Mucosa of descending colon (tissue), 3 donors: ENCODE results near the gene SLC6A12. TPM values are rescaled to one million over a fixed set of nuclear protein-coding genes. Genes with fewer than 3 reads are reported as not detected.

Experiments used
- ATAC-seq: fragments of 200-7000 bp; cut with Tn5 transposase; one replicate; pipeline ENCODE4 v1.9.1; 2020; ENCODE audit warnings: mild to moderate bottlenecking, moderate library complexity
- DNase-seq, 3 donors: peaks; one replicate each; pipeline ENCODE4 v3.0.0-alpha.2; 2020
- H3K36me3 ChIP-seq: fragments of 200-600 bp; one replicate; pipeline ENCODE4 v1.8.0; 2021; ENCODE audit warnings: low read depth, mild to moderate bottlenecking
- H3K4me1 ChIP-seq: fragments of 200-600 bp; one replicate; pipeline ENCODE4 v1.8.0; 2021; ENCODE audit warnings: low read depth, mild to moderate bottlenecking
- H3K4me3 ChIP-seq: fragments of 200-600 bp; one replicate; pipeline ENCODE4 v1.8.0; 2021; ENCODE audit warnings: mild to moderate bottlenecking
- H3K9me3 ChIP-seq: fragments of 200-600 bp; one replicate; pipeline ENCODE4 v1.8.0; 2021; ENCODE audit warnings: mild to moderate bottlenecking
- intact Hi-C, 2 donors: fragments of 100-400 bp; cut with DNase I in 1 of 2; cut with micrococcal nuclease in 1 of 2; formaldehyde crosslinking; loops; one replicate each; pipeline versions ENCODE4 v1.11.0 to v1.11.1; 2022; cut with DNase I, micrococcal nuclease
- total RNA-seq, 3 donors: library from RNA; stranded (reverse); fragmentation: NEBNext Ultra II Directional in 2 of 3; extraction: Animal tissue kit (Norgen Biotek cat#: 25700) in 2 of 3; gene quantifications; one replicate each; pipeline versions ENCODE4 v1.2.1 to v1.2.4, GENCODE V29; 2021 to 2023
- TF ChIP-seq, protein P1 (sequence below): fragments of 200-600 bp; IDR thresholded peaks from one replicate; pipeline ENCODE4 v1.8.0; 2022; ENCODE audit warnings: antibody characterized with exemption, mild to moderate bottlenecking
- donor health status: DM: no; HTN: no; CAD: no; lungs with moderate emphysema.
- donor health status: DM: no; HTN: no; CAD: no.
- donor health status: DM: no; HTN: yes; CAD: no.

SLC6A12 gene
- total RNA-seq, 3 donors from 2014 or later, result 1.3 to 5.1 TPM; not detected in 1

GRCh38 chr12:185576-185955, 28.4 kb downstream of the SLC6A12 start:
- TF ChIP-seq, protein P1, sequence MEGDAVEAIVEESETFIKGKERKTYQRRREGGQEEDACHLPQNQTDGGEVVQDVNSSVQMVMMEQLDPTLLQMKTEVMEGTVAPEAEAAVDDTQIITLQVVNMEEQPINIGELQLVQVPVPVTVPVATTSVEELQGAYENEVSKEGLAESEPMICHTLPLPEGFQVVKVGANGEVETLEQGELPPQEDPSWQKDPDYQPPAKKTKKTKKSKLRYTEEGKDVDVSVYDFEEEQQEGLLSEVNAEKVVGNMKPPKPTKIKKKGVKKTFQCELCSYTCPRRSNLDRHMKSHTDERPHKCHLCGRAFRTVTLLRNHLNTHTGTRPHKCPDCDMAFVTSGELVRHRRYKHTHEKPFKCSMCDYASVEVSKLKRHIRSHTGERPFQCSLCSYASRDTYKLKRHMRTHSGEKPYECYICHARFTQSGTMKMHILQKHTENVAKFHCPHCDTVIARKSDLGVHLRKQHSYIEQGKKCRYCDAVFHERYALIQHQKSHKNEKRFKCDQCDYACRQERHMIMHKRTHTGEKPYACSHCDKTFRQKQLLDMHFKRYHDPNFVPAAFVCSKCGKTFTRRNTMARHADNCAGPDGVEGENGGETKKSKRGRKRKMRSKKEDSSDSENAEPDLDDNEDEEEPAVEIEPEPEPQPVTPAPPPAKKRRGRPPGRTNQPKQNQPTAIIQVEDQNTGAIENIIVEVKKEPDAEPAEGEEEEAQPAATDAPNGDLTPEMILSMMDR, result no peak
- ATAC-seq (no peak), DNase-seq (no peak)
- Histone ChIP-seq H3K4me3 (no peak overlapping the region), H3K4me1 (peaks cover 3% of the 10 kb centered on the region), H3K9me3 (no peaks in the 10 kb centered on the region), H3K36me3 (no peaks in the 10 kb centered on the region)
- intact Hi-C loops, result no loop called here

DNA sequence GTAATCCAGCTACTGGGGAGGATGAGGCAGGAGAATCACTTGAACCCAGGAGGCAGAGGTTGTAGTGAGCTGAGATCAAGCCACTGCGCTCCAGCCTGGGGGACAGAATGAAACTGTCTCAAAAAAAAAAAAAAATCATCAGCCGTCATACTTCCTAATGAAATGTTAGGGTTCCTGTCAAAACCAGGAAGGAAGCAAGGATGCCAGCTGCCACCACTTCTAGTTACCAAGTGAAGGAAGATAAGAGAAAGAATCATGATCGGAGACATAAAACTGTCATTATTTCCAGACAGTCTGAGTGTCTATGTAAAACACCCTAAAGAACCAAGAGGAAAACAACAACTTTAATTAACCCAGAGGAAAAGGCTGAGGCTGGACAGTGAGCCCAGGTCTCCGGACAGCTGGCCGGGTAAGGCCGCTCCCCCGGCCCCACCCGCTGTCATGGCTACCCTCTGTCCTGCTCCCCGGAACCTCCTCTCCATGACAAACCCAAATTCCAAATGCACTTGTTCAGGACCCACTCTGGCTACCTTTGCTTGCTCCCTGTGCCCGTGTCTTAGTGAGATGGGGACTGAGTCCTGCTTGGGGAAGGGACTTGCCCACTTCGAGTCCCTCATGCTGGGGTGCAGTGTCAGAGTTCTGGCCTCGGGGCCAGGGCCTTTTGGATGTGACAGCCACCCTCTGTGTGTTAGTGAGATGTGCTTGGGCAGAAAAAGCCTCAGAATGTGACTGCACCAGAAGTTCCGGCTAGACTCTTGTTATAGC, 29.0 kb downstream of the SLC6A12 start:
- intact Hi-C loops, result no loop called here
- Histone ChIP-seq H3K36me3 (no peaks in the 10 kb centered on the region), H3K4me3 (no peak overlapping the region), H3K9me3 (no peaks in the 10 kb centered on the region), H3K4me1 (peaks cover 3% of the 10 kb centered on the region)
- no peak for DNase-seq
- TF ChIP-seq, protein P1, result no peak
- ATAC-seq, result no peak

- no peaks in the 10 kb centered on the region for H3K4me1 ChIP-seq
Measured at GRCh38 chr12:182381-182892, 31.5 kb downstream of the SLC6A12 start.

DNA sequence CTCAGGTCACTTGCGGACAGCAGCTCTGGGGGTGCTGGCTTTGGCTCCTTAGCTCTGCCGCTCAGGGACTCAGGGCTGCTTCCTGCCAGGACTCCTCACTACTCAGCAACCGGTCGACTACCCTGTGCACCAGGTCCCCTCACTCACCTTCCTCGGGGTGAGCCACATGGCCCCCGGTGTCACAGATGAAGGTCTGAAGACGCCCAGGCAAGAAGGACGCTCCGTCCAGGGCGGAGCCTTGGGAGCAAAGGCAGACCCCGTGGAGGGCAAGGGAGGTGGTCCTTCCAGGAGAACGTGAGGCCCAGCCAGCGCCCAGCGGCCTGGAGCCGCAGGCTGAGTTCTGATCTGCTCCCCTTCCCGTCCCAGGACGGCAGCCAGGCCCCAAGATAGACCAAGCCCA, 32.0 kb downstream of the SLC6A12 start:
- no peaks in the 10 kb centered on the region for H3K36me3 ChIP-seq
- no peaks in the 10 kb centered on the region for H3K9me3 ChIP-seq
- TF ChIP-seq, protein P1, result no peak
- no peak for ATAC-seq
- DNase-seq, result peak in 1 of 3 donors; percentile 46
- no peaks in the 10 kb centered on the region for H3K4me1 ChIP-seq
- intact Hi-C loops, result no loop called here
- no peak overlapping the region for H3K4me3 ChIP-seq

More at GRCh38 chr12:182381-182892, 31.5 kb downstream of the SLC6A12 start:
- TF ChIP-seq, protein P1, result no peak
- DNase-seq (no peak), ATAC-seq (no peak)
- H3K4me3 ChIP-seq, result no peak overlapping the region
- intact Hi-C loops, result no loop called here
- no peaks in the 10 kb centered on the region for H3K36me3 ChIP-seq
- no peaks in the 10 kb centered on the region for H3K9me3 ChIP-seq

- TF ChIP-seq, protein P1, result no peak
- H3K4me1 ChIP-seq, result no peaks in the 10 kb centered on the region
- H3K4me3 ChIP-seq, result no peak overlapping the region
- DNase-seq (peak; percentile 41 to 60 (median 49)), ATAC-seq (peak; percentile 12)
- no peaks in the 10 kb centered on the region for H3K36me3 ChIP-seq
- no peaks in the 10 kb centered on the region for H3K9me3 ChIP-seq
- intact Hi-C loops, result no loop called here
Measured at GRCh38 chr12:180445-180844, 33.5 kb downstream of the SLC6A12 start.
